Measurements from ENCODE around the gene EHMT1.
"Not testable (repeated sequence)": the region's sequence is repeated elsewhere in the genome, so short reads cannot be mapped to it uniquely, and the experiment has no call there.

Gene EHMT1

DNA sequence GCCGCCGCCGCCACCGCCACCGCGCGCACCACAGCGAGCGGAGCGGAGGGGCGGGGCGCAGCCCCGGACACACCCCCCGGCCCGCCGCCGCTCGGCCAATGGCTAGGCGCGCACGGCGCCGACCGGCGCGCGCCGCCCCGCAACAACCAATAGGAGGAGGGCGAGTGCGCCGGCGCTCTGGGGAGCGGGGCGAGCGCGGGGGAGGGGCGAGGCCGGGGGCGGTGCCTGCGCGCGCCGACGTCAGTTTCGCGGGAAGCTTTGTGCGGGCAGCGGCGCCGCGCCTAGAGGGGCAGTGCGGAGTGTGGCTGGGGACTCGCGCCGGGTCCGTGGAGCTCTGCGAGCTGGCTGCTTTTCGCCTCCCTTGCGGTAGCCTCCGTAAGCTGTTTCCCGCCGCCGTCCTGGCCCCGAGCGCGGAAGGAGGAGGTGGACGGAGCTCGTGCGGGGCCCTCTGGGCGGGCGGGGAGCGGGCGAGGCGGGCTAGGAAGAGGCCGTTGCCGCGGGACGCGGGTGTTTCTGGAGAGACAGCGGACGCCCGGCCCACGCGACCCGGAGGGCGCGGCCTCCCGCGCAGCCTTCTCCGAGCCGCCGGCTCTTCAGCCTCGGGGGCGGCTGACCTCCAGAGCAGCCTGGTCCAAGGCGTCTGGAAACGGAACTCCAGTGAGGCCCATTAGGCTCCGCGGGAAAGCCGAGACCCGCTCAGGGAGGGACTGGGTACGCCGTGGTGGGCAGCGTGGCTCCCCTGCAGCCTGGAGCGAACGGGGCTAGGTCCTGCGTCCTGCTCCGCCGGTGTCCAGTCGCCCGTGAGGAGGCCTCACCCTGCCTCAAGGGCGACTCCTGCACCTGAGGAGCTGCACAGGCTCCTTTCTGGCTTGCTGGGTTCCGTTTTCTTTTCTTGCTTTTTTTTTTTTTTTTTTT is 28.1 kb upstream of the EHMT1 start, which contains the start of gene ZMYND19:
Gene ZMYND19 (minus strand): TSS at position 44 of the 915 bp plus-strand sequence. CDS start 249 bp downstream, outside the sequence.
- Histone ChIP-seq H3K36me3 (ENCODE audit: control insufficient read depth in 2 of 2, insufficient read depth in 2 of 2, low read length in 2 of 2) (peaks cover 15 to 18% of the 10 kb centered on the region in 2 donors), H3K27me3 (ENCODE audit: control insufficient read depth in 2 of 2, insufficient read depth in 2 of 2, low read length in 2 of 2) (no peaks in the 10 kb centered on the region), H3K4me3 (ENCODE audit: low read length in 2 of 2) (peak within 1 kb of the TSS; percentile 70 to 82), H3K9ac (ENCODE audit: low read depth in 1 of 2, low read length in 2 of 2) (peak within 1 kb of the TSS; percentile 70 to 74), H3K9me3 (ENCODE audit: control insufficient read depth in 2 of 2, low read length in 2 of 2) (no peaks in the 10 kb centered on the region), H3K4me1 (ENCODE audit: control insufficient read depth in 2 of 2, insufficient read depth in 2 of 2, low read length in 2 of 2) (peaks cover 8 to 14% of the 10 kb centered on the region in 2 donors), H3K27ac (ENCODE audit: low read depth in 2 of 2, low read length in 2 of 2) (peak within 1 kb of the TSS; percentile 20 to 71)

DNA sequence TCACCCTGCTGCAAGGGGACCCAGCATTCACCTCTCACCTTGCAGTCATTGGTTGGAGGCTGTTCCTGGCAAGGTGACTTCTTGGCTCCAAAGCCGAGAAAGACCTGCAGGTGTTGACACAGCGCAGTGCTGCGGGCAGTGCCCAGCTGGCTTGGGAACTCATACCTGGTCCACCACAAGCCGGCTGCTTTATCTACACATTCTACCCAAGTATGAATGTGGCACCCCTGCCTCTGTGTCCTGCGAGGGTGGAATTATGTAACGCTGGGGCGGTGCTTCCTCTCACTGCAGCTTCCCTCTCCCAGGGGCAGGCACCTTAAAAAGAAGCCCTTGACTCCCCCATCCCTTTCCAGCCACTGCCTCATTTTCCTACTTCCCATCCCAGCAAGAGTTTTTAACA is 26.0 kb upstream of the EHMT1 start:
- no peak overlapping the region for H3K9ac ChIP-seq (ENCODE audit: low read depth in 1 of 2, low read length in 2 of 2)
- H3K27ac ChIP-seq (ENCODE audit: low read depth in 2 of 2, low read length in 2 of 2): no peak overlapping the region
- H3K36me3 ChIP-seq (ENCODE audit: control insufficient read depth in 2 of 2, insufficient read depth in 2 of 2, low read length in 2 of 2): peaks cover under 1 to 5% of the 10 kb centered on the region in 2 donors
- H3K4me1 ChIP-seq (ENCODE audit: control insufficient read depth in 2 of 2, insufficient read depth in 2 of 2, low read length in 2 of 2): peaks cover 8 to 14% of the 10 kb centered on the region in 2 donors
- no peak overlapping the region for H3K4me3 ChIP-seq (ENCODE audit: low read length in 2 of 2)
- H3K27me3 ChIP-seq (ENCODE audit: control insufficient read depth in 2 of 2, insufficient read depth in 2 of 2, low read length in 2 of 2): no peaks in the 10 kb centered on the region
- H3K9me3 ChIP-seq (ENCODE audit: control insufficient read depth in 2 of 2, low read length in 2 of 2): no peaks in the 10 kb centered on the region

DNA sequence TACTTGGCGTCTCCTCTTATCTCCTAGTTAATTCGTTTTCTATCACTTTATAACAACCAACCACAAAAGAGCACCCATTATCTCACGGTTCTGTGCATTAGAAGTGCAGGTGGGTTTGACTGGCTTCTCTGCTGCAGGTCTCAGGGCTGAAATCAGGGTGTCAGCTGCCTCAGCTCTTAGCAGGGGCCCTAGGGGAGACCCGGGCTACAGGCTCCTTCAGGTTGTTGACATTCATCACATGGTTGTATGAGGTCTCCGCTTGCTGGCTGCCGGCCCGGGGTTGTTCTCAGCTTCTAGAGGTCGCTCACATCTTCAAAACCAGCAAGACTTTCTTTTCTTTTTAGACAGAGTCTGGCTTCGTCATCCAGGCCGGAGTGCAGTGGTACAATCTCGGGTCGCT is 25.6 kb upstream of the EHMT1 start:
- H3K9me3 ChIP-seq (ENCODE audit: control insufficient read depth in 2 of 2, low read length in 2 of 2): no peaks in the 10 kb centered on the region
- H3K4me3 ChIP-seq (ENCODE audit: low read length in 2 of 2): no peak overlapping the region
- H3K27ac ChIP-seq (ENCODE audit: low read depth in 2 of 2, low read length in 2 of 2): no peak overlapping the region
- peaks cover 8 to 14% of the 10 kb centered on the region in 2 donors for H3K4me1 ChIP-seq (ENCODE audit: control insufficient read depth in 2 of 2, insufficient read depth in 2 of 2, low read length in 2 of 2)
- H3K27me3 ChIP-seq (ENCODE audit: control insufficient read depth in 2 of 2, insufficient read depth in 2 of 2, low read length in 2 of 2): no peaks in the 10 kb centered on the region
- H3K36me3 ChIP-seq (ENCODE audit: control insufficient read depth in 2 of 2, insufficient read depth in 2 of 2, low read length in 2 of 2): peaks cover 0 to 4% of the 10 kb centered on the region in 2 donors
- H3K9ac ChIP-seq (ENCODE audit: low read depth in 1 of 2, low read length in 2 of 2): no peak overlapping the region

DNA sequence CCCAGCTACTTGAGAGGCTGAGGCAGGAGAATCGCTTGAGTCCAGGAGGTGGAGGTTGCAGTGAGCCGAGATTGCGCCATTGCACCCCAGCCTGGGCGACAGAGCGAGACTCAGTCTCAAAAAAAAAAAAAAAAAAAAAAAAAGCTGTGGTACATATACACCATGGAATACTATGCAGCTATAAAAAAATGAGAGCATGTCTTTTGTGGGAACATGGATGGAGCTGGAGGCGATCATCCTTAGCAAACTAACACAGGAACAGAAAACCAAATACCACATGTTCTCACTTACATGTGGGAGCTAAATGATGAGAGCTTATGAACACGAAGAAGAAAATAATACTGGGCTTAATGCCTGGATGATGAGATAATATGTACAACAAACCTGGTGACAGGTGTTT is 22.2 kb upstream of the EHMT1 start:
- not testable (repeated sequence) for H3K36me3 ChIP-seq (ENCODE audit: control insufficient read depth in 2 of 2, insufficient read depth in 2 of 2, low read length in 2 of 2); H3K9ac ChIP-seq (ENCODE audit: low read depth in 1 of 2, low read length in 2 of 2); H3K4me3 ChIP-seq (ENCODE audit: low read length in 2 of 2); H3K27me3 ChIP-seq (ENCODE audit: control insufficient read depth in 2 of 2, insufficient read depth in 2 of 2, low read length in 2 of 2); H3K9me3 ChIP-seq (ENCODE audit: control insufficient read depth in 2 of 2, low read length in 2 of 2); H3K4me1 ChIP-seq (ENCODE audit: control insufficient read depth in 2 of 2, insufficient read depth in 2 of 2, low read length in 2 of 2); H3K27ac ChIP-seq (ENCODE audit: low read depth in 2 of 2, low read length in 2 of 2)

DNA sequence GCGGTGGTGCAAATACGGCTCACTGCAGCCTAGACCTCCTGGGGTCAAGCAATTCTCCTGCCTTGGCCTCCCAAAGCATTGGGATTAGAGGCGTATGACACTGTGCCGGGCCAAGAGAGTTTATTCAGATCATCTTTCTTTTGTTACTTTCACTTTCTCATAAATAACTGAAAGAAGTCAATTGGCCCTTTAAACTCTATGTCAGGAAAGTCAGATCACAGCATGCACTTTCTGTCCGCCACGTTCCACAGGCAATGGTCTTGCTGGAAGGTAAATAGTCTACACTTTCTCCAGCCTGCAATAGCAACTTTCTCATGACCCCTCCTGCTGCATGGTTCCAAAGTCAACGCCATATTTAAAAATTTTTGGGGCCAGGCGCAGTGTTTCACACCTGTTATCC is 19.9 kb upstream of the EHMT1 start:
- Histone ChIP-seq H3K4me3 (ENCODE audit: low read length in 2 of 2) (no peak overlapping the region), H3K27me3 (ENCODE audit: control insufficient read depth in 2 of 2, insufficient read depth in 2 of 2, low read length in 2 of 2) (no peaks in the 10 kb centered on the region), H3K27ac (ENCODE audit: low read depth in 2 of 2, low read length in 2 of 2) (no peak overlapping the region), H3K4me1 (ENCODE audit: control insufficient read depth in 2 of 2, insufficient read depth in 2 of 2, low read length in 2 of 2) (no peaks in the 10 kb centered on the region), H3K36me3 (ENCODE audit: control insufficient read depth in 2 of 2, insufficient read depth in 2 of 2, low read length in 2 of 2) (no peaks in the 10 kb centered on the region), H3K9ac (ENCODE audit: low read depth in 1 of 2, low read length in 2 of 2) (no peak overlapping the region), H3K9me3 (ENCODE audit: control insufficient read depth in 2 of 2, low read length in 2 of 2) (no peaks in the 10 kb centered on the region)

DNA sequence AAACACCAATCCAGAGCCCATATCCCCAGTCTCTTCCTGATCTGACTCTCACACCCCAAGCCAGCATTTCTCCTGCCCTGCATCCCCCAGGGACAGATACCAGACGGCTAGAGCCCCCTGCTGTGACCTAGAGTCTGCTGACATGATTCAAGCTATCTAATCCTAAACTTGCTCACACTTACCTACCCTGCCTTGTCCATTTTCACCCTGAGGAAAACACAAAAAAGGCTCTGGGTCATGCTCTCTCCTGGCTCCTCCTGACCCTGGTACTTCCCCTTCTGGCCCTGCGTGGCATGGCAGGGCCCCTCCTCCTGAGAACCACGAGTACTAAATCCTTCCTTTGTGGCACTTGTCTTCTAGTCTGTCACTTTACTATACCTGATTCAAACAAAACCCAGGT is 16.1 kb upstream of the EHMT1 start:
- Histone ChIP-seq H3K4me3 (ENCODE audit: low read length in 2 of 2) (no peak overlapping the region), H3K9me3 (ENCODE audit: control insufficient read depth in 2 of 2, low read length in 2 of 2) (no peaks in the 10 kb centered on the region), H3K4me1 (ENCODE audit: control insufficient read depth in 2 of 2, insufficient read depth in 2 of 2, low read length in 2 of 2) (peaks cover 15 to 16% of the 10 kb centered on the region in 2 donors), H3K36me3 (ENCODE audit: control insufficient read depth in 2 of 2, insufficient read depth in 2 of 2, low read length in 2 of 2) (no peaks in the 10 kb centered on the region), H3K27me3 (ENCODE audit: control insufficient read depth in 2 of 2, insufficient read depth in 2 of 2, low read length in 2 of 2) (no peaks in the 10 kb centered on the region), H3K27ac (ENCODE audit: low read depth in 2 of 2, low read length in 2 of 2) (no peak overlapping the region), H3K9ac (ENCODE audit: low read depth in 1 of 2, low read length in 2 of 2) (no peak overlapping the region)

DNA sequence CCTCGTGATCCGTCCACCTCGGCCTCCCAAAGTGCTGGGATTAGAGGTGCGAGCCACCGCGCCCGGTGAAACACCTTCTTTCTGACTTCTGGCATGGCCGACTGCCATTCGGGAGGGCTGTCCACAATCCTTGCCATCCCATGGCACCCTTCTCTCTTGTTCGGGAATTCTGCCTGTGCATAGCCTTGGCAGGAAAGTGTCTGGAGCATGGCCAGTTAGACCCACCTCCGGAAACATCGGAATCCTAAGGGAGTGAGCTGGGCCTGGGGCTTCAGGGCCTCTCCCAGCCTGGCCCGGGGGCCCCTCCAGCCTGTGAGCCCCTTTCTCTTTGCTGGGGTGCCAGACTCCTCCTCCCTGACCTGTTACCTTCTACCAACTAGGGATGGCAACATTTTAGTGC is 14.9 kb upstream of the EHMT1 start:
- peaks cover 15 to 19% of the 10 kb centered on the region in 2 donors for H3K4me1 ChIP-seq (ENCODE audit: control insufficient read depth in 2 of 2, insufficient read depth in 2 of 2, low read length in 2 of 2)
- H3K9me3 ChIP-seq (ENCODE audit: control insufficient read depth in 2 of 2, low read length in 2 of 2): no peaks in the 10 kb centered on the region
- H3K4me3 ChIP-seq (ENCODE audit: low read length in 2 of 2): no peak overlapping the region
- H3K9ac ChIP-seq (ENCODE audit: low read depth in 1 of 2, low read length in 2 of 2): no peak overlapping the region
- no peak overlapping the region for H3K27ac ChIP-seq (ENCODE audit: low read depth in 2 of 2, low read length in 2 of 2)
- H3K36me3 ChIP-seq (ENCODE audit: control insufficient read depth in 2 of 2, insufficient read depth in 2 of 2, low read length in 2 of 2): no peaks in the 10 kb centered on the region
- no peaks in the 10 kb centered on the region for H3K27me3 ChIP-seq (ENCODE audit: control insufficient read depth in 2 of 2, insufficient read depth in 2 of 2, low read length in 2 of 2)

DNA sequence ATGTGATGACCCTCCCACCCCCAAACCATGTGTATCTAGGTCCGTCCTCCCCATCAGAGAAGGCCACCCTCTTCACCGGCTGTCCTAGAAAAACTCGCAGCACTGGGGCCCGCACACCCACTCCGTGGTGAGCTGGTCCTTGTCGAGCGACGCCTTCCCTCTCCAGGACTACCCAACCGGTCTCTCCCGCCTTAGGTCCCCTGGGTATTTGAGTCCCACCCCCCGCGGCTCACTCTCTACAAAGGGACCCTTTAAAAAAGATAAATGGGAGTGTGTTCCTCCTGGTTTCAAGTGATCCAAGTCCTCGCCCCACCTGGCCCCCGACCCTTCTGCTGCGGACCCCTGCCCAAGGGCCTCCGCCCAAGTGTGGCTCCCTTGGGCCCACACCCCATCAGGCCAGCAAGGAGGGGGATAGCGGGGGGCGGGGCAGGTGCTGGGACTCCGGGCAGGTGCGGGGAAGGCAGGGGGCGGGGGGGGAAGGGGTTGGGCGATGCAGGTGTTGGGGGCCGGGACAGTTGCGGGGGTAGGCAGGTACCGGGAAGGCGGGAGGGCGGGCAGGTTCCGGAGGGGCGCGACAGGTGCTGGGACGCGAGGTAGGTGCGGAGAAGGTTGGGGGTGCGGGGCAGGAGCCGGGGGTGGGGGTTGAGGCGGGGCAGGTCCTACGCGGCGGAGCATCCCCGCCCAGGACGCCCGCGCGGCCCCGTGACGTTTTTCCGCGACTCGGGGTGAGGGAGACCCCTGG is 14.3 kb upstream of the EHMT1 start:
- peak overlapping the region in 1 of 2 donors; percentile 23 for H3K4me3 ChIP-seq (ENCODE audit: low read length in 2 of 2)
- H3K27me3 ChIP-seq (ENCODE audit: control insufficient read depth in 2 of 2, insufficient read depth in 2 of 2, low read length in 2 of 2): no peaks in the 10 kb centered on the region
- H3K36me3 ChIP-seq (ENCODE audit: control insufficient read depth in 2 of 2, insufficient read depth in 2 of 2, low read length in 2 of 2): no peaks in the 10 kb centered on the region
- peak overlapping the region in 1 of 2 donors; percentile 22 for H3K27ac ChIP-seq (ENCODE audit: low read depth in 2 of 2, low read length in 2 of 2)
- H3K4me1 ChIP-seq (ENCODE audit: control insufficient read depth in 2 of 2, insufficient read depth in 2 of 2, low read length in 2 of 2): peaks cover 15 to 19% of the 10 kb centered on the region in 2 donors
- no peak overlapping the region for H3K9ac ChIP-seq (ENCODE audit: low read depth in 1 of 2, low read length in 2 of 2)
- H3K9me3 ChIP-seq (ENCODE audit: control insufficient read depth in 2 of 2, low read length in 2 of 2): no peaks in the 10 kb centered on the region

DNA sequence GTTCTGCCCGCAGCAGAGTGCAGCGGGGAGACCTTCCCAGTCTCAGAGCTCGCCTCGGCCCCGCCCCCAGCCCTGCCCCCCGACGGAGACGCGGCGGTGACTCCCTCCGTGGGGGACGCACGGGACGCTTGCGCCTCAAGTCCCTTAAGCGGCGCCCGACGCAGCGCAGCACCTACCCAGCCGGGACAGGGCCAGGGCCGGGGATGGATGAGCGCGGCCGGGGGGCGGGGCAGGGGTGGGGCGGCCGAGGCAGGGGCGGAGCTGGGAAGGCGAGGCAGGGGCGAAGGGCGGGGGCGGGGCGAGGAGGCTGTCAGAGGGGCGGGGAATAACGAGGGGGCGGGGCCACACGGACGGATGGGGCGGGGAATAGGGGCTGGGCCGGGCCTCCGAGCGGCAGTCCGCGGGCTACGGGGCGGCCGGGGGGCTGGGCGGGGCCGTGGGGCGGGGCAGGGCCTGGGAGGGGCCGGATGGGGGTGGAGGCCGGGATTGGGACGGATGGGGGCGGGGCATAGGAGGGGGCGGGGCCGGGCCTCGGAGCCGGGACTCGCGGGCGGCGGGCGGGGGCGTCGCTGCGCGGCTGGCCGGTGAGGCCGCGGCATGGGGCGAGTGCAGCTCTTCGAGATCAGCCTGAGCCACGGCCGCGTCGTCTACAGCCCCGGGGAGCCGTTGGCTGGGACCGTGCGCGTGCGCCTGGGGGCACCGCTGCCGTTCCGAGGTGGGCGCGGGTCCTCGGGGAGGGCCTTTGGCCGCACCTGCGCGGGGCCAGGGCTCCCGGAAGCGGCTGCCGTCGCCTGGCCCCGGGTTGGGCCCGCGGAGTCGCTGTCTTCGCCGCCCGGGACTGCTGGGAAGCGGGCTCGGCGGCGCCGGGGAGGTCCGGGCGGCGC is 13.4 kb upstream of the EHMT1 start, which contains the start of gene ARRDC1:
Gene ARRDC1 (plus strand): TSS at position 566 of the 884 bp plus-strand sequence. CDS start 32 bp downstream, at position 598.
- Histone ChIP-seq H3K27me3 (ENCODE audit: control insufficient read depth in 2 of 2, insufficient read depth in 2 of 2, low read length in 2 of 2) (no peaks in the 10 kb centered on the region), H3K36me3 (ENCODE audit: control insufficient read depth in 2 of 2, insufficient read depth in 2 of 2, low read length in 2 of 2) (no peaks in the 10 kb centered on the region), H3K9ac (ENCODE audit: low read depth in 1 of 2, low read length in 2 of 2) (peak within 1 kb of the TSS; percentile 68 to 94), H3K27ac (ENCODE audit: low read depth in 2 of 2, low read length in 2 of 2) (peak within 1 kb of the TSS; percentile 95 to 97), H3K4me1 (ENCODE audit: control insufficient read depth in 2 of 2, insufficient read depth in 2 of 2, low read length in 2 of 2) (peaks cover 15 to 19% of the 10 kb centered on the region in 2 donors), H3K9me3 (ENCODE audit: control insufficient read depth in 2 of 2, low read length in 2 of 2) (no peaks in the 10 kb centered on the region), H3K4me3 (ENCODE audit: low read length in 2 of 2) (peak within 1 kb of the TSS; percentile 65 to 86)
